HUDEP-2 (cell line): ENCODE results near the gene IGF2BP3.
A peak's percentile ranks its signal among the peaks of the same experiment; 100 is the strongest.
"Not testable (repeated sequence)": the region's sequence is repeated elsewhere in the genome, so short reads cannot be mapped to it uniquely, and the experiment has no call there.

ENCODE experiments used
- DNase-seq, 76 experiments: peaks; one replicate each; lab custom pipeline; 2025; ENCODE audit not compliant: unreplicated experiment in 76 of 76; lab: John Stamatoyannopoulos, UW

Gene IGF2BP3

GRCh38 chr7:23470330-23471105, at the start of gene IGF2BP3:
Gene IGF2BP3 (minus strand): TSS chr7:23470491. CDS start chr7:23470110, 381 bp downstream.
- DNase-seq = peak in 75 of 76 experiments; percentile 39 to 97 (median 90)

DNA sequence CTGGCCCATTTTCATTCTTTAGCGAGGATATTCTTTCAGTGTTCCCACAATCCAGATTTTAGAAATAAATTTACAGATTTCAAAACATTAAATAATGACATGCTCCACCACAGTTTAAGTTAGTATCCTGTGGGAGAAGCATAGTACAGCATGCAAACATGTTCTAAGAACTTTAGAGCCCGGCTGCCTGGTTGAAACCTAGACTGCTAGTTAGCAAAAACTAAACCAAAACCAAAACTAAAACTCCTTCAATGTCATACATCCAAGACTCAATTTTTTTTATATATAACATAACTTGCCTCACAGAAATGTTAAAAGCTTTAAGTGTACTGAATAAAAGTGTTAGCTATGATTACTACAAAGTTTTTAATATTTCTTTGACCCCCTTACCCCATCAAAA, 44.5 kb upstream of the IGF2BP3 start:
- DNase-seq = no peak

DNA sequence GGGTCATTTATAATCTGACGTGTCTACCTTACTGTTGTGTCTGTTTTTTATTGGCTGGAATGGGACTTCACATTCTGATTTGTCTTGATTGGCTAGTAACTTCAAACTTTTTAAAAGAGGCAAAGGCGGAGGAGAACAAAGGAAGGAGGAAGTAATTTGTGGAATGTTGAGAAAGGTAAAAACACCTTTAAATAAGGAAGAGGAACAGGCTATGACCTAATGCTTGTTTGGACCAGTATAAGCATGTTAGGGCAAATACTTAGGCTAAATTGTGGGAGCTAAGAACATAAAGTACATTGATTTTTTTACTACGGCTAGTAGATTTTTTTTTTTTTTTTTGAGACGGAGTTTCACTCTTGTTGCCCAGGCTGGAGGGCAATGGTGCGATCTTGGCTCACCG, 43.5 kb upstream of the IGF2BP3 start:
- DNase-seq = not testable (repeated sequence)

DNA sequence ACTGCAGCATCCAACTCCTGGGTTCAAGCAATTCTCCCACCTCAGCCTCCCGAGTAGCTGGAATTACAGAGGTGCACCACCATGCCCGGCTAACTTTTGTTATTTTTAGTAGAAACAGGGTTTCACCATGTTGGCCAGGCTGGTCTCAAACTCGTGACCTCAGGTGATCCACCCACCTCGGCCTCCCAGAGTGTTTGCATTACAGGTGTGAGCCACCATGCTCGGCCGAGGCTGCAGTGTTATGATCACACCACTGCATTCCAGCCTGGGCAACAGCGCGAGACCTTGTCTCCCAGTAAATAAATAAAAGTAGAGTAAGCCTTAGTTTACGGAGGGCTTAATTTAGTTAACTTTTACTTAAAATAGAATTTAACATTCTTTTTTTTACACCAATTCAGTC, 23.7 kb upstream of the IGF2BP3 start:
- no peak for DNase-seq

DNA sequence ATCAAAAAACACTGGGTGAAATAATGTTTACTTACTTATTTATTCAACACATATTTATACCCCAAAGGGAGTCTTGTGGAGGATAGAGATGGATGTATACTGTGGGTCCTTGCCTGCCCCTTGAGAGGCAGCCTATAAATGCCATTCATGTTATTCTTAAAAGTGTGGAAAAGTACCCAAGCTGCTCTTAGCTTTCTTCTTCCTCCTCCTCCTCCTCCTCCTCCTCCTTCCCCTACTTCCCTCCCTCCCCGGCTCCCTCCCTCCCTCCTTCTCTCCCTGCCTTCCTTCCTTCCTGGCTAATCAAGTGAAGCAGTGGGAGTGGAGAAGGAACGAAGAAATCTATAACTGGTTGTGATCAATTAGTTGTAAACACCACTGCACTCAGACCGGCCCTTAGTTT, 21.2 kb upstream of the IGF2BP3 start:
- DNase-seq = no peak

DNA sequence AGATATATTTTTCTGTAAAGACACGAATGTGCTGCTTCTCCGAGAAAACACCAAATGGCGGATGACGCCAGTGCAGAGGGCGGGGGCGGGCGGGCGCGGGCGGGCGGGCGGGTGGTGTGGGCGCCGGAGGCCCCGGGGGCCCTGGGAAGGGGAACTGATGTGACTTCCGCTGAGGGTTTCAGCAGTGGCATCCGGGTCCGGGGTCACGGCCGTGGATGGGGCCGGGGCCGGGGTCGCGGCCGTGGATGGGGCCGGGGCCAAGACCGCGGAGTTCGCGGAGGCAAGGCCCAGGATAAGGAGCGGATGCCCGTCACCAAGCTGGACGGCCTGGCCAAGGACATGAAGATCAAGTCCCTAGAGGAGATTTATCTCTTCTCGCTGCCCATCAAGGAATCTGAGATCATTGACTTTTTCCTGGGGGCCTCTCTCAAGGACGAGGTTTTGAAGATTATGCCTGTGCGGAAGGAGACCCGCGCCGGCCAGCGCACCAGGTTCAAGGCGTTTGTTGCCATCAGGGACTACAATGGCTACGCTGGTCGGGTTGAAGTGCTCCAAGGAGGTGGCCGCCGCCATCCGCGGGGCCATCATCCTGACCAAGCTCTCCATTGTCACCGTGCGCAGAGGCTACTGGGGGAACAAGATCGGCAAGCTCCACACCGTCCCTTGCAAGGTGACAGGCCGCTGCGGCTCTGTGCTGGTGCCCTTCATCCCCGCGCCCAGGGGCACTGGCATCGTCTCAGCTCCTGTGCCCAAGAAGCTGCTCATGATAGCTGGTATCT, 20.3 kb upstream of the IGF2BP3 start:
- peak in 48 of 76 experiments; percentile 2 to 71 (median 32) for DNase-seq

- not testable (repeated sequence) for DNase-seq
Measured at GRCh38 chr7:23488714-23489113, 18.4 kb upstream of the IGF2BP3 start.

- no peak for DNase-seq
Measured at GRCh38 chr7:23487670-23488069, 17.4 kb upstream of the IGF2BP3 start.

DNA sequence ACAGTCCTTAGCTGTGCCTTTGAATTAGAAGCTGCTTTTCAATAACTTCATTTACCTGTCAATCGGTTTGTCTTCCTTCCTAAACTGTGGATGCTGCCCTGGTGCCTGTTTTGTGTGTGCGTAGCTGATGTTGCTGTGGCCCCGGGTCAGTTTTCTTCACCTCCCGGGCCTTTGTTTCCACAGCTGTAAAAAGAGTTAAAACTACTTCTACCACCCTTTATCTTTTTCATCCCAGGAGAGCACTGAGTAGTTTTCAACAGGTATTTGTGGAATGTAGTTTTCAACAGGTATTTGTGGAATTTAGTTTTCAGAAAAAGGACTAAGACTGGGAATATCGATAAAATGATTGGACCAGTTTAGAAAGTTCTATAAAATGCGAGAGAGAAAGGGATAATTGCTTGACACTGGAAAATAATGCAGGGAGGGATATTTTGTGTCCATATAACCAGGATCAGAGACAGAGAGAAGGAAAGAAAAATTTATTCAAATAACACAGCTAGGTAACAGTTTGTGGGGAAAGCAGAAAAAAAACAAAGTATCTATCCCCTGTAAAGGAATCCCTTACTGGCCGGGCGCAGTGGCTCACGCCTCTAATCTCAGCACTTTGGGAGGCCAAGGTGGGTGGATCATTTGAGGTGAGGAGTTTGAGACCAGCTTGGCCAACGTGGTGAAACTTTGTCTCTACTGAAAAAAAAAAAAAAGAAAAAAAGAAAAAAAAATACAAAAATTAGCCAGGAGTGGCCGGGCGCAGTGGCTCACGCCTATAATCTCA, 15.9 kb upstream of the IGF2BP3 start:
- no peak for DNase-seq

DNA sequence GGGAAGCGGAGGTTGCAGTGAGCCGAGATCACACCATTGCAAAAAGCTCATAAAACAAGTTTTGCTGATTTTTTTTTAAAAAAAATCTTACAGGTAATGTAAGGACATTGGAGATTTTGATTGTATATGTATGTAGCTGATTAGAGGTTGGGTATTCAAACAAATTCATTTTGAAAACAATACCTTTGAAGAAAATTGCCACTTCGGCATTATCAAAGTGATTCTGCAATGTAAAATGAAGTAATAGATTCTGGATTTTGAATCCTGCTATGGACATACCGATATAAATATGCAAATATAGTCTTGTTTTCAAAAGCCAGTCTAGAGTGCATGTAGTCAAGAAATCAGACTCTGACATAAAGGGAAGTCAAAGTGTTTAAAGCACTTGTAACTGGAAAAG, 12.4 kb upstream of the IGF2BP3 start:
- no peak for DNase-seq

DNA sequence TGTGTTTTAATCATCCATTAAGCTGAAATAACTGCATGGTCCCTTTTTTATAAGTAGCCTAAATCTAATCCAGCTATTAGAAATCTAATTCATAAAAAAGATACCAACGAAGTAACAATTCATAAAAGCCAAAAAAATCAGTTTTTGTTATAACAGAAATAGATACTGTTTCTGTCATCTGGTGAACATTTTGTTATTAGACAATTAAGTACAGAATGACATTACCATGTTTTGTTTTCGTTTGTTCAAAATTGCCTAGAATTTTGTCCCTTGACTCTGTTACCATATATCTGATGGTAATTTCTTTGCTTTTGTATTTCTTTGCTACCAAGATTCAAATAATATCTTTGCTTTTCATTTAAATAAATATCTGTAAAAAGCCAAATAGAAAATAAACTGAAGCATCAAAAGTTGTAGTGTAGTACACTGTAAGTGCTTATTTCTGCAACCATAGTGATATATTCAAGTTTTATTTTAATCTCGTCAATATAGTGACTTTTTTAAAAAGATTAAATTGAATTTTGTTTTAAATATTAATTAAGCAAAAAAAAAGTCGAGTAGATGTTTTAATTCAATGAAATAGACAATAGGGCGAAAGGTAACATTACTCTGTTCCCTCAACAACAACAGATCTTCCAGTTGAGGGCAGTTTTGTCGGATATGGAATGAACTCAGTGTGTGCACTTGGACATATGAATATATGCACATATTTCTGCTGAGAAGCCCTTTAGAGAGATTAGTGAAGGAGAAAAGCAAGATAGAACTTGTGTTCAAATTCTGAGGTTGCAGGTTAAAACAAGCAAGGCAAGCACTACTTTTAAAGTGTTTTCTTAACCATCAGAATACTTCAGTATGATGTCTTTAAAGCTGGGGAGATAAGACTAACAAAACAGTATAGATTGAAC, 7.9 kb upstream of the IGF2BP3 start:
- no peak for DNase-seq

DNA sequence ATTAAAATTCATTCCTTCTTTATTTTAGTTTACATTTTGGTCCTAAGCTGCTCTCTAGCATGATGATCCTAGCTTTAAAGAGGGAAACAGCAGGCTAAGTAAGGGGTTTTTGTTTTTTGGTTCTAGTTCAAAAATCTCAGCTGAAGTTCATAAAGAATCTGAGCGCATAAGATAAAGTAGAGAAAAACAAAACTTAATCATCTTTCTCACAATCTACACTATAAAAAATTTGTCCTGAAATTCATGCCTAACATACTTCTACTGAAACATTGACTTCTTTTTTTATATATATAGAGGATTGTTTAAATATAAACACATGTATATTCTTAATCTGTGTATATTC, 6.8 kb upstream of the IGF2BP3 start:
- no peak for DNase-seq

DNA sequence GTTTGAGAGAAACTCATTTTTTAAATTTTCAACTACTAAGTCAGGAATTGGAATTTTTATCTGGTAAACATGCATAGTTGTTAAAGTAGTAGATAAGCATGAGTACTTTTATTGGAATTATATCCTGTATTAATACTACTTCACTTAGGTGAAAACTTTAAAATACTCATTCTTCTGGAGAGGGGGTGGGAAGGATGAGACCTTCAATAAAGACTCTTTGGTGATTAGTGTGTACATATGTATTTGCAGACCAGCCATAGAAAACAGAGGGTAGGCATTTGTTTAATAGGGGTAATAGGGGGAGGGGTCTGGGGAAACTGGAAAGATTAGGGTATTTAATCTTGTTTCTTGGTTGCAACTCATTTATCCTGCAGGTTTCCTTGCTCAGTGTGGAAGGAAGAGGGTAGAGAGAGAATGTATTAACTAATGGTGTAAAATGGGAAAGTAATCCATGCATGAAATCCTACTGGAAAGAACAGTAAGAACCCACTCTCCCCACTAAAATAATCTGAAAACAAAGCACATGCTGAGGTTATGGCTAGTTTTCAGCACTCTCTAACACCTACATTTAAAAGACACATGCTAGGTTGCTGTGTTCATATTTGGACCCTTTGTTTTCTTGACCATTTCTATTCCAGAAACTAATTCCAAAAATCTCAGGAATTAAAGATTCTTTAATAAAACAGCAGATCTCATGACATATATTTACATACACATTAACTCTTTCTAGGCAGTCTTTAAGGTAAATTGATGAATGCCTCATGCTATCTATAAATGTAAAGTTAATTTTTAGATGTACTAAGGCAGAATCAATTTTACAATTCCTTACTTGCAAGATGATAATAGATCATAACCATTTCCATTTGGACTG, 6.2 kb upstream of the IGF2BP3 start:
- DNase-seq = no peak

DNA sequence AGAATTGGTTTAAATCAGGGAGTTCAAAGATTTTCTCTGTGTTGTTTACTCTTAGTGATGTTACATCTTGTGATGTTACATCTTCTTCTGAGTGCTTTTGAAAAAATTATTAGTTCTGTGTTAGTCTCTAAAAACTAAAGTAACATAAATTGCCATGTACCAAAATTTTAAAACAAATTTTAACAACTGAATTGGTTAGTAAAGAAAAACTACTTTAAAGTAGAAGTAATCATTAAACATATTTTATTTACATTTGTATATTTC, 5.2 kb upstream of the IGF2BP3 start:
- no peak for DNase-seq

GRCh38 chr7:23474829-23475575, 4.7 kb upstream of the IGF2BP3 start:
- DNase-seq = peak in 3 of 76 experiments; percentile 46 to 61 (median 47)

GRCh38 chr7:23474094-23474828, 4.0 kb upstream of the IGF2BP3 start:
- peak in 75 of 76 experiments; percentile 84 to 100 (median 97) for DNase-seq

- DNase-seq = peak in 18 of 76 experiments; percentile 24 to 81 (median 55)
Measured at GRCh38 chr7:23473844-23474093, 3.5 kb upstream of the IGF2BP3 start.
